ENCODE measurements around the gene HPGDS.
"Not testable (repeated sequence)": the region's sequence is repeated elsewhere in the genome, so short reads cannot be mapped to it uniquely, and the experiment has no call there.

Gene HPGDS

GRCh38 chr4:94354474-94354896, 11.8 kb upstream of the HPGDS start:
- no peak for DNase-seq

- DNase-seq, result no peak
Measured at GRCh38 chr4:94352996-94353395, 10.4 kb upstream of the HPGDS start.

GRCh38 chr4:94352163-94352562, 9.5 kb upstream of the HPGDS start:
- DNase-seq, result no peak

- no peak for DNase-seq
Measured at GRCh38 chr4:94351319-94351718, 8.7 kb upstream of the HPGDS start.

GRCh38 chr4:94350095-94350494, 7.5 kb upstream of the HPGDS start:
- no peak for DNase-seq

GRCh38 chr4:94349193-94349592, 6.6 kb upstream of the HPGDS start:
- no peak for DNase-seq

- no peak for DNase-seq
Measured at GRCh38 chr4:94348666-94349065, 6.0 kb upstream of the HPGDS start.

GRCh38 chr4:94346541-94346940, 3.9 kb upstream of the HPGDS start:
- DNase-seq, result no peak

- no peak for DNase-seq
Measured at GRCh38 chr4:94345969-94346368, 3.3 kb upstream of the HPGDS start.

- no peak for DNase-seq
Measured at GRCh38 chr4:94345266-94345665, 2.6 kb upstream of the HPGDS start.

GRCh38 chr4:94344457-94344856, 1.8 kb upstream of the HPGDS start:
- no peak for DNase-seq

GRCh38 chr4:94341481-94342370, 910 bp downstream of the HPGDS start:
- DNase-seq, result no peak

GRCh38 chr4:94339779-94340178, 2.9 kb downstream of the HPGDS start:
- DNase-seq, result no peak

- no peak for DNase-seq
Measured at GRCh38 chr4:94338681-94339351, 3.8 kb downstream of the HPGDS start.

GRCh38 chr4:94336791-94337190, 5.8 kb downstream of the HPGDS start:
- DNase-seq, result not testable (repeated sequence)

GRCh38 chr4:94336303-94336702, 6.3 kb downstream of the HPGDS start:
- DNase-seq, result no peak

- no peak for DNase-seq
Measured at GRCh38 chr4:94334962-94335361, 7.7 kb downstream of the HPGDS start.

GRCh38 chr4:94334476-94334875, 8.2 kb downstream of the HPGDS start:
- no peak for DNase-seq

GRCh38 chr4:94333866-94334265, 8.8 kb downstream of the HPGDS start:
- DNase-seq, result no peak

GRCh38 chr4:94332983-94333590, 9.5 kb downstream of the HPGDS start:
- no peak for DNase-seq

GRCh38 chr4:94329933-94330332, 12.7 kb downstream of the HPGDS start:
- no peak for DNase-seq

GRCh38 chr4:94325835-94326234, 16.8 kb downstream of the HPGDS start:
- no peak for DNase-seq

GRCh38 chr4:94319927-94320326, 22.7 kb downstream of the HPGDS start:
- DNase-seq, result not testable (repeated sequence)

All from NCI-H1105 (cell line).